IMR-90 (cell line): Measurements from ENCODE around the gene DHRS7. TPM values are rescaled to one million over a fixed set of nuclear protein-coding genes. Genes with fewer than 3 reads are reported as not detected.

Experiments used
- ATAC-seq: fragments of 200-7000 bp; cut with Tn5 transposase; 2 replicates; pipeline ENCODE4 v1.9.1; 2020; ENCODE audit warnings: low read depth, mild to moderate bottlenecking, moderate library complexity
- BruUV-seq: library from RNA; stranded (reverse); fragments of 400-500 nt; replicated peaks from 2 replicates; lab custom pipeline; 2021; lab: Mats Ljungman, UMichigan
- CTCF ChIA-PET: fragments of 300-600 bp; formaldehyde crosslinking; extraction: SDS; loops from one replicate; lab custom pipeline; 2021; ENCODE audit warnings: antibody characterized with exemption; lab: Yijun Ruan, JAX
- POLR2A ChIA-PET: fragments of 300-600 bp; sonication (Branson Sonifier 250); formaldehyde crosslinking; loops from one replicate; lab custom pipeline; 2022; ENCODE audit warnings: antibody characterized with exemption; ENCODE audit not compliant: unreplicated experiment; lab: Charles Lee
- DNase-seq: peaks from one replicate; pipeline ENCODE4 v3.0.0; 2013
- H2AFZ ChIP-seq: replicated peaks from 2 replicates; pipeline ENCODE3; 2013; ENCODE audit warnings: low read length, mild to moderate bottlenecking; ENCODE audit not compliant: poor library complexity
- H2AK5ac ChIP-seq: 2 replicates; pipeline ENCODE4 v1.6.1; 2013; ENCODE audit warnings: low read depth, low read length, inconsistent platforms
- H2AK9ac ChIP-seq: replicated peaks from 2 replicates; pipeline ENCODE3; 2013; ENCODE audit warnings: mild to moderate bottlenecking, low read depth, low read length, moderate library complexity; ENCODE audit not compliant: poor library complexity
- H2BK120ac ChIP-seq: 2 replicates; pipeline ENCODE4 v1.6.1; 2013; ENCODE audit warnings: low read depth, low read length, inconsistent platforms
- H2BK15ac ChIP-seq: 3 replicates; pipeline ENCODE4 v1.6.1; 2013; ENCODE audit warnings: low read depth, low read length, inconsistent platforms
- H2BK20ac ChIP-seq: 2 replicates; pipeline ENCODE4 v1.6.1; 2013; ENCODE audit warnings: low read depth, mild to moderate bottlenecking, inconsistent platforms, low read length, moderate library complexity
- H2BK5ac ChIP-seq: 2 replicates; pipeline ENCODE4 v1.6.1; 2013; ENCODE audit warnings: mild to moderate bottlenecking, low read depth, low read length, inconsistent platforms; ENCODE audit not compliant: poor library complexity, severe bottlenecking
- H3K14ac ChIP-seq: replicated peaks from 2 replicates; pipeline ENCODE4 v1.6.1; 2013; ENCODE audit warnings: low read depth, low read length, inconsistent platforms
- H3K18ac ChIP-seq: 2 replicates; pipeline ENCODE4 v1.6.1; 2013; ENCODE audit warnings: low read depth, low read length, control low read depth
- H3K23ac ChIP-seq: 2 replicates; pipeline ENCODE4 v1.6.1; 2013; ENCODE audit warnings: low read depth, low read length, inconsistent platforms
- H3K27ac ChIP-seq: 2 replicates; pipeline ENCODE4 v1.5.1; 2013; ENCODE audit warnings: mild to moderate bottlenecking, control low read depth, low read length; ENCODE audit not compliant: insufficient read depth
- H3K27me3 ChIP-seq: 2 replicates; pipeline ENCODE4 v1.6.1; 2013; ENCODE audit warnings: low read length; ENCODE audit not compliant: control insufficient read depth, insufficient read depth
- H3K36me3 ChIP-seq: 2 replicates; pipeline ENCODE4 v1.6.1; 2013; ENCODE audit warnings: low read length, mixed read lengths; ENCODE audit not compliant: control insufficient read depth, insufficient read depth
- H3K4ac ChIP-seq: 2 replicates; pipeline ENCODE4 v1.6.1; 2013; ENCODE audit warnings: low read depth, low read length, inconsistent platforms
- H3K4me1 ChIP-seq: 2 replicates; pipeline ENCODE4 v1.6.1; 2013; ENCODE audit warnings: low read length, mixed read lengths; ENCODE audit not compliant: control insufficient read depth, insufficient read depth
- H3K4me2 ChIP-seq: 2 replicates; pipeline ENCODE4 v1.6.1; 2013; ENCODE audit warnings: low read depth, mild to moderate bottlenecking, control low read depth, low read length, moderate library complexity
- H3K4me3 ChIP-seq: 2 replicates; pipeline ENCODE4 v1.5.1; 2013; ENCODE audit warnings: low read depth, mild to moderate bottlenecking, control low read depth, low read length, moderate library complexity; ENCODE audit not compliant: insufficient read depth
- H3K56ac ChIP-seq: 2 replicates; pipeline ENCODE4 v1.6.1; 2013; ENCODE audit warnings: low read length, inconsistent platforms; ENCODE audit not compliant: insufficient read depth; ENCODE audit errors: extremely low read depth
- H3K79me1 ChIP-seq, 2 experiments: 2 replicates each; pipeline ENCODE4 v1.6.1; 2013; ENCODE audit warnings: low read length in 2 of 2, inconsistent platforms in 1 of 2, low read depth in 1 of 2
- H3K9ac ChIP-seq: 2 replicates; pipeline ENCODE4 v1.6.1; 2013; ENCODE audit warnings: low read depth, low read length, control low read depth
- H3K9me1 ChIP-seq: 2 replicates; pipeline ENCODE4 v1.6.1; 2013; ENCODE audit warnings: low read length, inconsistent platforms; ENCODE audit not compliant: insufficient read depth
- H3K9me3 ChIP-seq: 2 replicates; pipeline ENCODE4 v1.6.1; 2013; ENCODE audit warnings: low read length; ENCODE audit not compliant: control insufficient read depth, insufficient read depth
- H4K20me1 ChIP-seq: 2 replicates; pipeline ENCODE4 v1.6.1; 2013; ENCODE audit warnings: low read length, inconsistent platforms; ENCODE audit not compliant: insufficient read depth
- H4K5ac ChIP-seq: 2 replicates; pipeline ENCODE4 v1.6.1; 2013; ENCODE audit warnings: mild to moderate bottlenecking, low read depth, low read length, control low read depth
- H4K8ac ChIP-seq, 2 experiments: 2 replicates each; pipeline ENCODE4 v1.6.1; 2013; ENCODE audit warnings: low read depth in 2 of 2, low read length in 2 of 2, control low read depth in 1 of 2, inconsistent platforms in 1 of 2
- H4K91ac ChIP-seq: 2 replicates; pipeline ENCODE4 v1.6.1; 2013; ENCODE audit warnings: low read depth, low read length, inconsistent platforms; ENCODE audit not compliant: insufficient read depth
- CEBPB ChIP-seq: IDR thresholded peaks from 2 replicates; pipeline ENCODE4 v1.6.1; 2012; ENCODE audit warnings: low read depth, low read length, improper control_type of control experiment
- FOS ChIP-seq: fragments of 150-350 bp; IDR thresholded peaks from 2 replicates; pipeline ENCODE4 v1.6.1; 2016; ENCODE audit warnings: low read depth, low read length
- RCOR1 ChIP-seq: IDR thresholded peaks from 2 replicates; pipeline ENCODE4 v1.6.1; 2012; ENCODE audit warnings: mild to moderate bottlenecking, low read length, improper control_type of control experiment; ENCODE audit not compliant: insufficient replicate concordance
- WGBS, 2 experiments: methylation state at CpG; one replicate each; pipeline versions ENCODE4 v1.1.5 to v1.1.7; 2013; ENCODE audit warnings: missing lambda C conversion rate in 2 of 2; ENCODE audit not compliant: insufficient read length in 1 of 2; ENCODE audit errors: extremely low coverage in 2 of 2; 5-methylcytosine and 5-hydroxymethylcytosine counted together
- dilution Hi-C: fragments of 300-500 bp; cut with HindIII; formaldehyde crosslinking; loops from one replicate; pipeline ENCODE4 v1.14.3; 2018; ENCODE audit warnings: low sequenced_read_pairs; ENCODE audit not compliant: unreplicated experiment
- in situ Hi-C: fragments of 300-500 bp; cut with MboI; formaldehyde crosslinking; loops from 3 replicates; pipeline ENCODE4 v1.14.3; 2019; ENCODE audit warnings: low sequenced_read_pairs, inconsistent platforms, mixed read lengths
- intact Hi-C: fragments of 100-400 bp; cut with micrococcal nuclease; formaldehyde crosslinking; loops from 2 replicates; pipeline ENCODE4 v1.10.0; 2022
- polyA plus RNA-seq, 3 experiments: library from polyadenylated mRNA; depleted of rRNA; stranded (reverse); fragments of >200 nt; gene quantifications; 2 replicates each; pipeline ENCODE4 v1.2.3, GENCODE V29; 2012; ENCODE audit warnings: low replicate concordance in 1 of 3
- total RNA-seq: library from RNA; depleted of rRNA; stranded (reverse); fragments of >200 nt; gene quantifications from 2 replicates; pipeline ENCODE4 v1.2.3, GENCODE V29; 2012
- TF ChIP-seq, protein P1 (sequence below): fragments of 150-350 bp; IDR thresholded peaks from 2 replicates; pipeline ENCODE4 v1.6.1; 2017; ENCODE audit warnings: mild to moderate bottlenecking, antibody characterized with exemption, low read length, low read depth

DHRS7 gene
- total and polyA plus RNA-seq, 2 of the 4 experiments (the other 2 are of a cell fraction), result 30.3 to 50.2 TPM

DNA sequence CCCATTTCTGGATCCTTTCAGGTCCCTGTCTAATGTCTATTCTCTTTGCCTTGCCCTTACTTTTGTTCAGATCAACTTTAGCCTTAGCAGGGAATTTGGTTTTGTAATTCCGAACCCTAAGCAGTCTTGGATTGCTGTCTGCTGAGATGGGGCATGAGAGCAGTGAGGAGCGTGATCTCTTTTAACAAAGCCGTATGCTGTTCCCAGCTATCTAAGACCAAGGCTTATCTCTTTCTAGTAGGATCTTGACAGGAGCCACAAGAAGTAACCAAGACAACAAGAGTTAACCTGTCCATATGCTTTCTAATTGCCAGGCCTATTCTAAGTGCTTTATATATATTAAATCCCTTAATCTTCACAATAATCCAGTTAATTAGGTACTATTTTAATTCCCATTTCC lies 4.5 kb upstream of the DHRS7 start:
- Histone ChIP-seq H3K14ac (no peak overlapping the region), H3K4me3 (no peak overlapping the region), H3K27ac (no peak overlapping the region), H4K20me1 (no peaks in the 10 kb centered on the region), H3K4me2 (no peak overlapping the region), H3K4me1 (peaks cover 2% of the 10 kb centered on the region; the same call in 1 of the 2 replicates), H2BK15ac (no peak overlapping the region), H2BK120ac (no peak overlapping the region), H3K56ac (no peak overlapping the region), H4K91ac (no peak overlapping the region), H4K5ac (no peak overlapping the region), H3K9ac (no peak overlapping the region), H3K27me3 (0 out of 2 replicates have a peak, but pooled peaks cover 2% of the 10 kb centered on the region), H3K79me1 (peaks cover 0 to 4% of the 10 kb centered on the region in 2 experiments; a peak in 2 of 4 replicates), H3K9me1 (no peaks in the 10 kb centered on the region), H4K8ac (no peak overlapping the region), H3K18ac (no peak overlapping the region), H3K23ac (no peak overlapping the region), H3K36me3 (no peaks in the 10 kb centered on the region), H2BK5ac (no peak overlapping the region), H2AFZ (no peak overlapping the region), H2AK5ac (no peak overlapping the region), H2BK20ac (no peak overlapping the region), H3K9me3 (no peaks in the 10 kb centered on the region), H2AK9ac (no peak overlapping the region), H3K4ac (no peak overlapping the region)
- DNase-seq, result no peak
- dilution Hi-C loops (no loop called here), intact Hi-C loops (no loop called here), in situ Hi-C loops (no loop called here)
- ChIA-PET POLR2A (no interaction called here), CTCF (no interaction called here)
- no CpG with 5 or more reads among the region's 3 CpGs for WGBS, 2 experiments
- ATAC-seq, result no peak
- BruUV-seq, result no TSS peak
- TF ChIP-seq FOS (no peak), RCOR1 (no peak), CEBPB (no peak)
- TF ChIP-seq, protein P1, sequence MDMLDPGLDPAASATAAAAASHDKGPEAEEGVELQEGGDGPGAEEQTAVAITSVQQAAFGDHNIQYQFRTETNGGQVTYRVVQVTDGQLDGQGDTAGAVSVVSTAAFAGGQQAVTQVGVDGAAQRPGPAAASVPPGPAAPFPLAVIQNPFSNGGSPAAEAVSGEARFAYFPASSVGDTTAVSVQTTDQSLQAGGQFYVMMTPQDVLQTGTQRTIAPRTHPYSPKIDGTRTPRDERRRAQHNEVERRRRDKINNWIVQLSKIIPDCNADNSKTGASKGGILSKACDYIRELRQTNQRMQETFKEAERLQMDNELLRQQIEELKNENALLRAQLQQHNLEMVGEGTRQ, result no peak
